H9 (cell line): ENCODE data around the gene GAS2L2. TPM values are rescaled to one million over a fixed set of nuclear protein-coding genes. Genes with fewer than 3 reads are reported as not detected.

ENCODE experiments used
- DNase-seq: peaks from one replicate; pipeline ENCODE4 v3.0.0-alpha.2; 2017
- H2AFZ ChIP-seq: one replicate; pipeline ENCODE4 v1.6.1; 2013; ENCODE audit warnings: mild to moderate bottlenecking, low read length, control low read depth, moderate library complexity
- H2AK5ac ChIP-seq: 2 replicates; pipeline ENCODE4 v1.6.1; 2013; ENCODE audit warnings: low read length, control low read depth, mixed read lengths; ENCODE audit not compliant: insufficient read length
- H2BK120ac ChIP-seq: one replicate; pipeline ENCODE4 v1.6.1; 2013; ENCODE audit warnings: low read depth, mild to moderate bottlenecking, low read length, control low read depth, inconsistent platforms; ENCODE audit not compliant: poor library complexity, severe bottlenecking
- H2BK12ac ChIP-seq: 2 replicates; pipeline ENCODE4 v1.6.1; 2013; ENCODE audit warnings: low read length, control low read depth, mixed read lengths, low read depth; ENCODE audit not compliant: insufficient read length
- H2BK15ac ChIP-seq: 2 replicates; pipeline ENCODE4 v1.6.1; 2013; ENCODE audit warnings: low read depth, low read length, control low read depth
- H2BK20ac ChIP-seq: one replicate; pipeline ENCODE4 v1.6.1; 2013; ENCODE audit warnings: low read depth, mild to moderate bottlenecking, low read length, control low read depth, inconsistent platforms; ENCODE audit not compliant: poor library complexity, severe bottlenecking
- H2BK5ac ChIP-seq: 2 replicates; pipeline ENCODE4 v1.6.1; 2013; ENCODE audit warnings: low read length, control low read depth, mixed read lengths; ENCODE audit not compliant: insufficient read length
- H3K14ac ChIP-seq: 2 replicates; pipeline ENCODE4 v1.6.1; 2013; ENCODE audit warnings: low read length, control low read depth; ENCODE audit not compliant: insufficient read depth
- H3K18ac ChIP-seq: 2 replicates; pipeline ENCODE4 v1.6.1; 2013; ENCODE audit warnings: low read depth, mild to moderate bottlenecking, mixed read lengths, low read length, control low read depth; ENCODE audit not compliant: insufficient read length
- H3K23ac ChIP-seq: 2 replicates; pipeline ENCODE4 v1.6.1; 2013; ENCODE audit warnings: low read length, control low read depth, mixed read lengths, low read depth; ENCODE audit not compliant: insufficient read length
- H3K23me2 ChIP-seq: 2 replicates; pipeline ENCODE4 v1.6.1; 2013; ENCODE audit warnings: low read depth, mild to moderate bottlenecking, mixed read lengths, low read length, control low read depth; ENCODE audit not compliant: insufficient read length, poor library complexity, severe bottlenecking
- H3K27ac ChIP-seq: 2 replicates; pipeline ENCODE4 v1.5.1; 2013; ENCODE audit warnings: low read length, control low read depth, mixed read lengths, low read depth; ENCODE audit not compliant: insufficient read length
- H3K27me3 ChIP-seq: 2 replicates; pipeline ENCODE4 v1.6.1; 2013; ENCODE audit warnings: low read length, control low read depth, inconsistent platforms; ENCODE audit not compliant: insufficient read depth
- H3K4ac ChIP-seq: 2 replicates; pipeline ENCODE4 v1.6.1; 2013; ENCODE audit warnings: low read depth, mild to moderate bottlenecking, control low read depth, inconsistent platforms, low read length, moderate library complexity
- H3K4me1 ChIP-seq: 2 replicates; pipeline ENCODE4 v1.6.1; 2013; ENCODE audit warnings: low read length, control low read depth, inconsistent platforms; ENCODE audit not compliant: insufficient read depth
- H3K4me2 ChIP-seq: 2 replicates; pipeline ENCODE4 v1.6.1; 2013; ENCODE audit warnings: low read length, control low read depth, mixed read lengths; ENCODE audit not compliant: insufficient read length, insufficient read depth
- H3K56ac ChIP-seq: 2 replicates; pipeline ENCODE4 v1.6.1; 2013; ENCODE audit warnings: low read depth, mild to moderate bottlenecking, mixed read lengths, low read length, control low read depth; ENCODE audit not compliant: insufficient read length
- H3K79me1 ChIP-seq: 2 replicates; pipeline ENCODE4 v1.6.1; 2013; ENCODE audit warnings: low read depth, mild to moderate bottlenecking, moderate library complexity, low read length, control low read depth, inconsistent platforms; ENCODE audit not compliant: insufficient read depth, poor library complexity, severe bottlenecking
- H3K79me2 ChIP-seq: 2 replicates; pipeline ENCODE4 v1.6.1; 2013; ENCODE audit warnings: low read length, control low read depth, inconsistent platforms; ENCODE audit not compliant: insufficient read depth
- H3K9ac ChIP-seq: 2 replicates; pipeline ENCODE4 v1.6.1; 2013; ENCODE audit warnings: low read length, control low read depth, mixed read lengths; ENCODE audit not compliant: insufficient read length; ENCODE audit errors: extremely low read depth
- H3K9me3 ChIP-seq: one replicate; pipeline ENCODE4 v1.6.1; 2013; ENCODE audit warnings: low read depth, low read length, inconsistent platforms; ENCODE audit not compliant: control insufficient read depth
- H3T11ph ChIP-seq: one replicate; pipeline ENCODE4 v1.6.1; 2013; ENCODE audit warnings: mild to moderate bottlenecking, low read length, control low read depth, inconsistent platforms
- H4K20me1 ChIP-seq: one replicate; pipeline ENCODE4 v1.6.1; 2013; ENCODE audit not compliant: control insufficient read depth, insufficient read length, insufficient read depth
- H4K5ac ChIP-seq: 2 replicates; pipeline ENCODE4 v1.6.1; 2013; ENCODE audit warnings: low read depth, mild to moderate bottlenecking, mixed read lengths, low read length, control low read depth; ENCODE audit not compliant: insufficient read length
- H4K8ac ChIP-seq: replicated peaks from 2 replicates; pipeline ENCODE4 v1.6.1; 2013; ENCODE audit warnings: low read length, control low read depth, mixed read lengths, low read depth; ENCODE audit not compliant: insufficient read length
- H4K91ac ChIP-seq: 2 replicates; pipeline ENCODE4 v1.6.1; 2013; ENCODE audit warnings: low read depth, mild to moderate bottlenecking, moderate library complexity, mixed read lengths, low read length, control low read depth; ENCODE audit not compliant: insufficient read length
- H3K27ac Mint-ChIP-seq, 3 experiments: 2 replicates in 2 of 3; 3 replicates in 1 of 3; pipeline ENCODE4 v1.8.0; 2020 to 2021; ENCODE audit warnings: mixed read lengths in 3 of 3, mild to moderate bottlenecking in 1 of 3, moderate library complexity in 1 of 3
- H3K27me3 Mint-ChIP-seq: 2 replicates; pipeline ENCODE4 v1.8.0; 2021; ENCODE audit warnings: low read depth, mild to moderate bottlenecking, moderate library complexity, mixed read lengths
- H3K36me3 Mint-ChIP-seq, 3 experiments: 2 replicates in 2 of 3; 3 replicates in 1 of 3; pipeline ENCODE4 v1.8.0; 2020 to 2021; ENCODE audit warnings: low read depth in 3 of 3, mixed read lengths in 3 of 3; ENCODE audit not compliant: insufficient read depth in 1 of 3
- H3K4me1 Mint-ChIP-seq, 2 experiments: 2 replicates each; pipeline ENCODE4 v1.8.0; 2020; ENCODE audit warnings: mixed read lengths in 2 of 2
- H3K4me3 Mint-ChIP-seq, 2 experiments: 2 replicates in 1 of 2; 3 replicates in 1 of 2; pipeline ENCODE4 v1.8.0; 2020 to 2021; ENCODE audit warnings: mild to moderate bottlenecking in 2 of 2, mixed read lengths in 2 of 2, moderate library complexity in 1 of 2
- H3K9me3 Mint-ChIP-seq, 2 experiments: 2 replicates in 1 of 2; 3 replicates in 1 of 2; pipeline ENCODE4 v1.8.0; 2020; ENCODE audit warnings: mild to moderate bottlenecking in 2 of 2, mixed read lengths in 2 of 2, moderate library complexity in 1 of 2
- WGBS: extraction: QIAGEN DNeasy Blood & Tissue Kit; methylation state at CpG from one replicate; pipeline ENCODE4 v1.1.7; 2013; ENCODE audit warnings: missing lambda C conversion rate, low lambda C conversion rate, mixed read lengths; ENCODE audit not compliant: insufficient read length; ENCODE audit errors: extremely low coverage; 5-methylcytosine and 5-hydroxymethylcytosine counted together
- total RNA-seq: library from RNA; stranded (reverse); gene quantifications from 2 replicates; pipeline ENCODE4 v1.2.1, GENCODE V29; 2021
- TF ChIP-seq, protein P1 (sequence below): fragments of 200-600 bp; sonication (generic); conservative IDR thresholded peaks from 3 replicates; pipeline ENCODE4 v1.8.0; 2021; ENCODE audit warnings: antibody characterized with exemption, mild to moderate bottlenecking

GAS2L2 gene
- total RNA-seq, 1 experiment from 2014 or later, result not detected

DNA sequence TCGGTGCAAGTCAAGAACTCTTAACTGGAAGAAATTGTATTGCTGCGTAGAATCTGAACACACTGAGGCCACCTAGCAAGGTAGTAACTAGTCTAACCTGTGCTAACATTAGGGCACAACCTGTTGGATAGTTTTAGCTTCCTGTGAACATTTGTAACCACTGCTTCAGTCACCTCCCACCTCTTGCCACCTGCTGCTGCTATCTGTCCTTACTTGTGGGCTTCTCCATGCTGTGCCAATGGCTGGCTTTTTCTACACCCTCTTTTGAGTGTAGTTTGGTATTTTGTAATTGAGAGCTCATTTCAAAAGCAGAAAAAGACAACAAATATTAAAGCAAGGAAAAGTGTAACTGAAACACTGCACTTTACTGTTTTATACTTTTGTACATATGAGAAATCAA, 29.3 kb downstream of the GAS2L2 start:
- Histone ChIP-seq H3K4me2 (no peak overlapping the region), H4K5ac (no peak overlapping the region), H3K9ac (no peak overlapping the region), H3K79me2 (no peaks in the 10 kb centered on the region), H3K9me3 (no peaks in the 10 kb centered on the region), H2AFZ (no peak overlapping the region), H2BK120ac (no peak overlapping the region), H2BK20ac (no peak overlapping the region), H3K18ac (no peak overlapping the region), H2AK5ac (no peak overlapping the region), H2BK15ac (no peak overlapping the region), H3K79me1 (no peaks in the 10 kb centered on the region), H3K56ac (no peak overlapping the region), H3K4ac (no peak overlapping the region), H3K23me2 (no peaks in the 10 kb centered on the region), H3K4me1 (no peaks in the 10 kb centered on the region), H3K27me3 (no peaks in the 10 kb centered on the region), H4K91ac (no peak overlapping the region), H3T11ph (no peak overlapping the region), H2BK12ac (no peak overlapping the region), H2BK5ac (no peak overlapping the region), H3K23ac (no peak overlapping the region), H4K20me1 (no peaks in the 10 kb centered on the region), H4K8ac (no peak overlapping the region), H3K14ac (no peak overlapping the region), H3K27ac (no peak overlapping the region)
- Mint-ChIP-seq H3K36me3 (peaks cover 9 to 38% (median 36%) of the 10 kb centered on the region in 3 experiments; a peak in 6 of 7 replicates), H3K27me3 (0 out of 2 replicates have a peak, but pooled peaks cover 2% of the 10 kb centered on the region), H3K4me1 (peaks cover 11 to 19% of the 10 kb centered on the region in 2 experiments), H3K27ac (no peak overlapping the region), H3K9me3 (no peaks in the 10 kb centered on the region), H3K4me3 (no peak overlapping the region)
- WGBS, result no CpG with 5 or more reads among the region's 2 CpGs
- TF ChIP-seq, protein P1, sequence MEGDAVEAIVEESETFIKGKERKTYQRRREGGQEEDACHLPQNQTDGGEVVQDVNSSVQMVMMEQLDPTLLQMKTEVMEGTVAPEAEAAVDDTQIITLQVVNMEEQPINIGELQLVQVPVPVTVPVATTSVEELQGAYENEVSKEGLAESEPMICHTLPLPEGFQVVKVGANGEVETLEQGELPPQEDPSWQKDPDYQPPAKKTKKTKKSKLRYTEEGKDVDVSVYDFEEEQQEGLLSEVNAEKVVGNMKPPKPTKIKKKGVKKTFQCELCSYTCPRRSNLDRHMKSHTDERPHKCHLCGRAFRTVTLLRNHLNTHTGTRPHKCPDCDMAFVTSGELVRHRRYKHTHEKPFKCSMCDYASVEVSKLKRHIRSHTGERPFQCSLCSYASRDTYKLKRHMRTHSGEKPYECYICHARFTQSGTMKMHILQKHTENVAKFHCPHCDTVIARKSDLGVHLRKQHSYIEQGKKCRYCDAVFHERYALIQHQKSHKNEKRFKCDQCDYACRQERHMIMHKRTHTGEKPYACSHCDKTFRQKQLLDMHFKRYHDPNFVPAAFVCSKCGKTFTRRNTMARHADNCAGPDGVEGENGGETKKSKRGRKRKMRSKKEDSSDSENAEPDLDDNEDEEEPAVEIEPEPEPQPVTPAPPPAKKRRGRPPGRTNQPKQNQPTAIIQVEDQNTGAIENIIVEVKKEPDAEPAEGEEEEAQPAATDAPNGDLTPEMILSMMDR, result no peak
- no peak for DNase-seq
